GM19035 (cell line): ENCODE measurements around the gene CPLX1.

Experiments
- ATAC-seq: cut with Tn5 transposase; IDR thresholded peaks from one replicate; pipeline ENCODE4 v1.9.1; 2021; ENCODE audit not compliant: unreplicated experiment

Gene CPLX1

GRCh38 chr4:833731-834367 is 7.9 kb upstream of the CPLX1 start:
- no peak for ATAC-seq

GRCh38 chr4:833156-833555 is 7.2 kb upstream of the CPLX1 start:
- ATAC-seq, result no peak

DNA sequence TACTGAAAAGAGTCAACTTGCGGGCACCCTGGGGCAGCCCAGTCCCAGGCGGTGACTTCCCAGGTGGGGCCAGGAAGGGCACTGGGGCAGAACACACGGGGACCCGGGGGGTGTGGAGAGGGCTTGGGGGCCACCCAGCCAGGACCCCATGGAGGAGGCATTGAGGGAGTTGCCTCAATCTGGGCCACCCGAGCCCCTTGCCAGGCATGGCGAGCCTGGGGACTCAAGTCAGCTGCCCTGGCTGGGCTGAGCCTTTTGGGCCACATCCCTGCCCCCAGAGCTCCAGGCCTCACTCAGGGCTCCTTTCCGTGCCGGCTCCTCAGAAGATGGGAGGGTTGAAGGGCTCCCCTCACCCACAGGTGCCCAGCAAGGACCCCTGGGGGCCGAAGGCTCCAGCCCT is 6.6 kb upstream of the CPLX1 start:
- no peak for ATAC-seq

DNA sequence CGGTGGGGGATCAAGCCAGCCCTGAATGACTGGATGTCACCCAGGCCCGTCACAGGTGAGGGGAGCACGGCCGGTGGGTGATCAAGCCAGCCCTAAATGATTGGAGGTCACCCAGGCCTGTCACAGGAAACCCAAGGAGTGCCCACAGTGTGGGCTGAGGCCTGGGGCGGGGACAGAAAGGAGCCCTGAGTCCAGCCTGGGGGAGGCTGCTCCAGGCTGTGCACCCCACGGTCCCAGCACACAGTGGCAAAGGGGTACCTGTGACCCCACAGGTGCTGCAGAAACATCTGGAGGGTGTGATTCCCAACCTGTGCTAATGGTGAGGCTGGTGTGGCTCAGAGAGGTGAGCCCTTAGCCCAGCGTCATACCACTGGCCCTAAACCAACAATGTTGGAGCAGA is 6.2 kb upstream of the CPLX1 start:
- no peak for ATAC-seq

GRCh38 chr4:831483-831805 is 5.5 kb upstream of the CPLX1 start:
- no peak for ATAC-seq

DNA sequence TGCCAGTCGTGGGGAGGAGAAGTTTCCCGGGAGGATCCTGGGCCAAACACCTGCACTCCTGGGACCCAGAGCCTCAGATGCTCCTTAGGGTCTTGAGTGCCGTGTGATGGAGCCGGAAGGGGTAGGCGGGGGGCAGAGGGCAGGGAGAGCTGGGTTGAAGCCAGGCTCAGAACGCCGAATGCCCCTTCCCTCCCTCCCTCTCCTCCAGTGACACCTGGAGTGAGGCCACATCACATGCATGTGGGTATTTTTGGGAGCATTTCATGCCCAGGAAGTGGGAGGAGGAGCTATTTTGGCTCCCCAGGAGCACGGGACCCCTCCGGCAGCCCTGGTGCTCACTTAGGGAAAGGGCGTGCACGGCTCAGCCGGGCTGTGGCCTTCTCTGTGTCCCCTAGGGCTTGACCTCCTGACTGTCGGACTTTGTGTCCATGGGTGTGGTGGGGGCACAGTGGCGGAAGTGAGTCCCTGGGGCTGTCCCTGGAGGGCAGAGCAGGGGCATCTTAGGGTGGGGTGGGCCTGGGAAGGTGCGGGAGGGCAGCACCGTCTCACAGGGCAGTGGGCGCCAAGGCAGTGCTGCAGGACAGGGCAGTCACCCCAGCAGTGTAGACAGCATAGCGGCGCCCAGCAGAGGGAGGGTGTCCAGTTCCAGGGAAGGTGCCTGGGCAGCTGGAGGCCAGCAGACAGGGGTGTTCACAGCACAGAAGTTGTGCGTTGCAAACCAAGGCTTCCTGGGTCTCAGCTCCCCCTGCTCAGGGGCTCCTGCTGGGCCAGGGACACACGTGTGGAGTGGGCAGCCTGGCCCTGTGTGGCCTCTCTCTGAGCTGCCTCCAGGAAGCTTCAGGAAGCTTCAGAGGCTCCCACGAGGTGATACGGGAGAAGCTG is 4.9 kb upstream of the CPLX1 start:
- ATAC-seq, result no peak

GRCh38 chr4:829761-830600 is 4.1 kb upstream of the CPLX1 start:
- ATAC-seq, result no peak

DNA sequence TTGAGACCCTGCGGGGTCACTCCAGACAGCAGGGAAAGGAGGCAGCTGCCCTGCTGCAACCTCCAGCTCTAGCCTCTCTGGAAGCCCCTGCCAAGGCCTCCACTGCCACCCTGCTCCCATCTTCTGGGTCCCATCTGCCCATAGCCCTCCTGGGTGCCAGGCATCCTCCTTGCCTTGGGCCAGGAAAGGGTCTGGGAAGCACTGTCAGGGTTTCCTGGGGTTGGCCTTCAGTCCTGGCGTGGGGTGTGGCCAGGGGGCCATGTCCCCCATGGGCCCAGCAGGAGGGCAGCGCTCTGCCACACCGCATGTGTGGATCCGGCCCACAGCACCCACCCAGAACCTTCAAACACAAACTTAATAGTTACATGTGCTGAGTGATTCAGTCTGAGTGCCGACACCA is 3.4 kb upstream of the CPLX1 start:
- no peak for ATAC-seq

GRCh38 chr4:828641-829271 is 2.8 kb upstream of the CPLX1 start:
- no peak for ATAC-seq

GRCh38 chr4:827209-828081 is 1.5 kb upstream of the CPLX1 start:
- no peak for ATAC-seq

DNA sequence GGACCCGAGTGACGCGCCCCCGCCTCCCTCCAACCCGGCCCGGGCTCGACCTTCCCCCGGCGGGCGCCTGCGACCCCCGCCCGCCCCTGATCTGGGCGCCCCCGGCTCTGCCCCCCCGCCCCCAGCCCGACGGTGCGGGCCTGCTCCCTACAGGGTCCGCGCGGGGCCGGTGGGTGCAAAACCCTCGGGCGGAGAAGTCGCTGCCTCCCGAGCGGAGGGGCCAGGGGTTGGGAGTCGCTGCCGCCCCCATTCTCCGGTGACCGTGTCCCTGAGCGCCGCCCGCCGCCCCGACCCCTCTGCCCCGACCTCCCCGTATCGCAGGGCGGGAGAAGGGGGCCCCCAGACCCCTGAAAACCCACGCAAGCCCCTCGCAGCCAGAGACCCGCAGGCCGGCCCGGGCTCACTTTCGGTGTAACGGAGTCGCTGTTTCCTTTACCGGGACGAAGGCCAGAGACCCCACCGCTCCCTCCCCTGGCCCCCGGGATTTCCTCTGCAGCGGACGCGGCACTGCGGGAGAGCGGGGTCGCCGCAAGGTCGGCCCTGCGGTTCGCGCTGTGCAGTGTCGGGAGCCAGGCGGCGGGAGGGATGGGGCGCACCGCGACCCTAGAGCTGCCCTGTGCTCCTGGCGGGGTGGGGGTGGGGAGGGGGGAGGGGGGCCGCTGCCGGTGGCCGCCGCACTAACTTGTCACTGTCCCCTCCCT is 729 bp upstream of the CPLX1 start:
- ATAC-seq, result no peak

- ATAC-seq, result no peak
Observed at GRCh38 chr4:825063-825970, 612 bp downstream of the CPLX1 start.

DNA sequence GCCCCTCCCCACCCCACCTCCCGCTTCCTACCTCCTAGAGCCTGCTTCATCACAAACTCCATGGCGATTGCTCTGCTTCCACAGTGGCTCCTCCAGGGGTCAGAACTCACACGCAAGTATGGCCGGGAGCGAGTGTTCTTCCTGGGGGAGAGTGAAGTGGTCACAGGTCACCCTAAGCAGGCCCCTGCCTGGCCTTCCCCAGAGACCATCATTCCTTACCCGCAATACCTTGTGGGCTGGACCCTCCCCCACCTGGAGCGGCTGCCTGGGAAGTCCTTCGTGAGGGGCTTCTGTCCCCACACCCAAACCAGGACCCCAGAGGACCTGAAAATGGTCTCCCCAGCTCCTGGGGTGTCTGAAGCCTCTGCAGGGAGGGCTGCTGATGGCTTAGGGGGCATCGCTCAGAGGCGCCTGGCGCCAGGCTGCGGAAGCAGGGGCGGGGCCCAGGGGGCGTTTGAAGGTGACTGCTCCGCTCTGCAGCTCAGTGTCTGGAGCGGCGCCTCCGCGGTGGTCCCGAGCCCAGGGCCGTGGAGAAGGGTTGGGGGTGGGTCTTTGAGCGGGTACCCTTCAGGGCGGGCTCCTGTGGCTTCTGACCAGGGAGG is 1.4 kb downstream of the CPLX1 start:
- no peak for ATAC-seq

DNA sequence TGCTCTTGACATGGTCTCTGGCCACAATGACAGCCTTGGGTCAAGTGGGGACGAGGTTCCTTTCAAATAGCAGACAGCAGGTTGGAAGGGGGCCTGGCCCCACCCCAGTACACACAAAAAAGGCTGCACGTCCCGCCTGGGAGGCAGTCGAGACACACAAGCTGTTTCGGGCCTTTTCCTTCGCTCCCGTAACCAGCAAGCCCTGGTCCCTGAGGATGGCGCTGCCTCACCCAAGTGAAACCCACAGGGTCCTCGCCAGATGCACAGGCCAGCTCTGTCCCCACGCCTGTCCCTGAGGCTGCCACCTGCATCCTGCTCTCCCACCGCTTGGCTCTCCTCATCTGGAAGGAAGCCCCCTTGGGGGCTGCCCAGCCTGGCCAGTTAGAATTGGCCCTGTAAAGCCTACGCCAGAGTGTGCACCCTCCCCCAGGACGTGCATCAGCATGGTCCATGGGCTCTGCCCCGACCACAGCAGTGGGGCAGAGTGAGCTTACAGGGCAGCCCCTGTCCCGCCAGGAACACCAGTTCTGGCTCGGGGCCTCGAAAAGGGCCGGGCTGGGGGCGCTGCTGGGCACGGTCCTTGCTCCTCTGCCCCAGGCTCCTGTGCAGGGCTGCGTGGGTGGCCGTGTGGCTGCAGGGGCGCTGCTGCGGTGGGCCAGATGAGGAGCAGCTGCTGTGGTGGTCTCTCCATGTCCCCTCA is 2.0 kb downstream of the CPLX1 start:
- no peak for ATAC-seq

- ATAC-seq, result no peak
Observed at GRCh38 chr4:823176-823760, 2.7 kb downstream of the CPLX1 start.

- ATAC-seq, result no peak
Observed at GRCh38 chr4:822361-823175, 3.4 kb downstream of the CPLX1 start.

DNA sequence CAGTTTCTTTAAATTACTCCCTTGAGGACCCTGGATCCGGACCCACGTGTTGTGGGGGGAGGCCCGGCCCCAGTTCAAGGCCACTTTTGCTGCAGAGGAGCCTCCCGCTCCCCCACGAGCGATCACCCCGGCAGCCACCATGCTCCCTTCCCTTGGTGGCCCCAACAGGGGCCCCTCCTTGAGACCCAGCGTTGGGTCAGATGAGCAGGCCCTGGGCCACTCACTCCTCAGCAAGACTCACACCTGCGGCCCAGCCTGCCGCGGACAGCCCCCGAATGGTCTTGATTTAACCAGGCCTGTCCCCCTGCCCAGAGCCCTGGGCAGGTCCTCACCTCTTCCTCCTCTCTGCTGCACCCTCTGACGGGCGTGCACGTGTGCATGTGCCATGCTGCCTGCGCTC is 4.3 kb downstream of the CPLX1 start:
- ATAC-seq, result no peak
